Right lobe of liver (tissue), 4 donors: Measurements from ENCODE around the gene AKIP1.

Experiments
- CTCF ChIP-seq, 4 donors: fragments of 200-600 bp in 3 of 4; fragments of 450-650 bp in 1 of 4; IDR thresholded peaks; one replicate each; pipeline versions ENCODE4 v1.5.1 to v1.8.0; 2016 to 2022; ENCODE audit warnings: antibody characterized with exemption in 4 of 4, mild to moderate bottlenecking in 2 of 4
- POLR2A ChIP-seq: fragments of 450-650 bp; IDR thresholded peaks from one replicate; pipeline ENCODE4 v1.6.1; 2017; ENCODE audit warnings: antibody characterized with exemption, mild to moderate bottlenecking
- donor health status: DM: no; HTN: no; CAD: no.
- donor health status: DM: no; HTN: no; CAD: no.
- donor health status: DM: no; HTN: yes; CAD: no.

- TF ChIP-seq POLR2A, result no peak
- TF ChIP-seq CTCF (IDR thresholded peaks at IDR 0.05), result no peak
These were observed 11.7 kb downstream of the AKIP1 start for GRCh38 chr11:8922691-8923090.
